Transverse colon (tissue), 4 donors: ENCODE results near the gene LARP4B. TPM values are rescaled to one million over a fixed set of nuclear protein-coding genes. Genes with fewer than 3 reads are reported as not detected.

Experiments used
- DNase-seq: peaks from one replicate; pipeline ENCODE4 v3.0.0-alpha.2; 2019
- H3K27ac ChIP-seq, 4 donors: fragments of 200-600 bp; sonication (generic); 2 replicates each; pipeline ENCODE4 v1.5.1; 2016 to 2018; ENCODE audit warnings: inconsistent platforms in 4 of 4
- H3K27me3 ChIP-seq: fragments of 200-600 bp; sonication (generic); 2 replicates; pipeline ENCODE4 v1.5.1; 2017; ENCODE audit warnings: inconsistent platforms
- H3K36me3 ChIP-seq, 4 donors: fragments of 200-600 bp; sonication (generic); 2 replicates each; pipeline ENCODE4 v1.5.1; 2017 to 2019; ENCODE audit warnings: inconsistent platforms in 4 of 4
- H3K4me1 ChIP-seq, 4 donors: fragments of 200-600 bp; sonication (generic); 2 replicates each; pipeline ENCODE4 v1.5.1; 2017 to 2020; ENCODE audit warnings: inconsistent platforms in 4 of 4
- H3K4me3 ChIP-seq, 4 donors: fragments of 200-600 bp; sonication (generic); 1 replicate in 1 of 4; 2 replicates in 3 of 4; pipeline versions ENCODE4 v1.5.1 to v1.6.1; 2017 to 2019; ENCODE audit warnings: inconsistent platforms in 4 of 4
- H3K9me3 ChIP-seq, 2 donors: fragments of 200-600 bp; sonication (generic); 2 replicates each; pipeline ENCODE4 v1.5.1; 2017 to 2019; ENCODE audit warnings: inconsistent platforms in 2 of 2
- CTCF ChIP-seq, 5 experiments: fragments of 200-600 bp in 3 of 5; fragments of 450-650 bp in 2 of 5; sonication (generic) in 3 of 5; IDR thresholded peaks; 1 replicate in 2 of 5; 2 replicates in 3 of 5; pipeline ENCODE4 v1.5.1; 2016 to 2017; ENCODE audit warnings: antibody characterized with exemption in 5 of 5, inconsistent platforms in 3 of 5, mild to moderate bottlenecking in 2 of 5, moderate library complexity in 1 of 5
- EP300 ChIP-seq: sonication (generic); formaldehyde crosslinking; IDR thresholded peaks from one replicate; pipeline ENCODE4 v1.6.1; 2017; ENCODE audit warnings: antibody characterized with exemption, low read depth
- POLR2A ChIP-seq: fragments of 450-650 bp; IDR thresholded peaks from one replicate; pipeline ENCODE4 v1.6.1; 2016; ENCODE audit warnings: antibody characterized with exemption, mild to moderate bottlenecking, moderate library complexity
- POLR2AphosphoS5 ChIP-seq, 3 donors: sonication (generic); formaldehyde crosslinking; IDR thresholded peaks; one replicate each; pipeline ENCODE4 v1.6.1; 2016; ENCODE audit warnings: antibody characterized with exemption in 3 of 3
- WGBS, 2 donors: methylation state at CpG; one replicate each; pipeline ENCODE4 v1.1.5; 2018; ENCODE audit warnings: low coverage in 1 of 2; 5-methylcytosine and 5-hydroxymethylcytosine counted together
- in situ Hi-C, 4 donors: fragments of 200-750 bp; cut with MboI; loops; one replicate each; pipeline versions ENCODE4 v1.15.0 to v1.15.1; 2017; ENCODE audit warnings: low sequenced_read_pairs in 3 of 4, low pct_ligation_motif_present in 1 of 4, low pct_unique_long_range_greater_than_20kb in 1 of 4
- intact Hi-C: fragments of 100-400 bp; cut with DNase I; formaldehyde crosslinking; loops from one replicate; pipeline ENCODE4 v1.15.1; 2023; ENCODE audit warnings: low total_unique reads
- total RNA-seq, 4 donors: library from RNA; depleted of rRNA; stranded (reverse); fragments of >200 nt; gene quantifications; one replicate each; pipeline ENCODE4 v1.1.0, GENCODE V29; 2016

Gene LARP4B
- total RNA-seq, 4 donors from 2014 or later, result 89.2 to 148 (median 96.4) TPM

DNA sequence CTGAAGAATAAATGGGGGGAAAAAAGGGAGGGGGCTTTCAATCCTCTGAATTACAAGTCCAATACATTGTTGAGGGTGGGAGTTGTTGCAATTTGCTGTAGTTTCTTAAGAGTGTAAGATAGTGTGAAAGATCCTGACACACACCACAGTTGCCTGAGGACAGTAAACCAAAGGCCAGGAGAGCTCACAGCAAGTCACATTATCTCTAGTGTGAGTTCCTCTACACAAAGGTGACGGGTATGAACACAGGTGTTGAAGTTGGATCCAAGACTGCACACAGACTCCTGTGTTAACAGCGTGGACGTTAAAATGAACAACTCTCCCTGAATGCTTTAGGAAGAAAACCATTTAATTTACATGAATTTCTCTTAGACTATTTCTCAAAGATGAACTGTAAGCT is 12.0 kb downstream of the LARP4B start:
- 58 to 67% methylated on average over 2 to 3 of the region's 3 CpGs for WGBS, 2 donors
- TF ChIP-seq POLR2AphosphoS5 (IDR thresholded peaks at IDR 0.05) (no peak), EP300 (no peak), CTCF (IDR thresholded peaks at IDR 0.05) (no peak), POLR2A (no peak)
- no peak for DNase-seq
- H3K36me3 ChIP-seq, result no peaks in the 10 kb centered on the region
- no peak overlapping the region for H3K27ac ChIP-seq
- H3K9me3 ChIP-seq, result no peaks in the 10 kb centered on the region
- intact Hi-C loops (no loop called here), in situ Hi-C loops (no loop called here)
- no peaks in the 10 kb centered on the region for H3K27me3 ChIP-seq
- no peak overlapping the region for H3K4me3 ChIP-seq
- peaks cover 11 to 66% (median 25%) of the 10 kb centered on the region in 4 donors for H3K4me1 ChIP-seq

- intact Hi-C loops (no loop called here), in situ Hi-C loops (no loop called here)
- Histone ChIP-seq H3K4me1 (peaks cover 5 to 58% (median 15%) of the 10 kb centered on the region in 4 donors), H3K4me3 (no peak overlapping the region), H3K9me3 (no peaks in the 10 kb centered on the region), H3K27me3 (no peaks in the 10 kb centered on the region), H3K36me3 (no peaks in the 10 kb centered on the region), H3K27ac (peak overlapping the region in 3 of 4 donors; percentile 21 to 65 (median 56))
- TF ChIP-seq POLR2AphosphoS5 (IDR thresholded peaks at IDR 0.05) (no peak), POLR2A (no peak), EP300 (no peak), CTCF (IDR thresholded peaks at IDR 0.05) (no peak)
- WGBS, 2 donors, result 59 to 63% methylated on average over 3 of the region's 3 CpGs
- DNase-seq, result no peak
Observed at GRCh38 chr10:917999-918398, 13.5 kb downstream of the LARP4B start.

- Histone ChIP-seq H3K27me3 (no peaks in the 10 kb centered on the region), H3K27ac (peak overlapping the region; percentile 2 to 65 (median 48)), H3K36me3 (no peaks in the 10 kb centered on the region), H3K4me1 (peaks cover 5 to 54% (median 14%) of the 10 kb centered on the region in 4 donors), H3K9me3 (no peaks in the 10 kb centered on the region), H3K4me3 (no peak overlapping the region)
- in situ Hi-C loops (no loop called here), intact Hi-C loops (no loop called here)
- no peak for DNase-seq
- WGBS, 2 donors, result 54 to 74% methylated on average over 3 of the region's 3 CpGs
- TF ChIP-seq EP300, result no peak
- no peak for TF ChIP-seq CTCF (IDR thresholded peaks at IDR 0.05)
- no peak for TF ChIP-seq POLR2AphosphoS5 (IDR thresholded peaks at IDR 0.05)
- TF ChIP-seq POLR2A, result no peak
Observed at GRCh38 chr10:917416-917720, 14.1 kb downstream of the LARP4B start.

GRCh38 chr10:916716-917415 is 14.6 kb downstream of the LARP4B start:
- in situ Hi-C loops (no loop called here), intact Hi-C loops (no loop called here)
- no peak for DNase-seq
- Histone ChIP-seq H3K9me3 (no peaks in the 10 kb centered on the region), H3K27ac (peak overlapping the region; percentile 0 to 65 (median 21)), H3K27me3 (no peaks in the 10 kb centered on the region), H3K4me1 (peaks cover 0 to 49% (median 12%) of the 10 kb centered on the region in 4 donors), H3K36me3 (no peaks in the 10 kb centered on the region), H3K4me3 (no peak overlapping the region)
- no peak for TF ChIP-seq EP300
- no peak for TF ChIP-seq CTCF (IDR thresholded peaks at IDR 0.05)
- no peak for TF ChIP-seq POLR2AphosphoS5 (IDR thresholded peaks at IDR 0.05)
- no peak for TF ChIP-seq POLR2A
- 59 to 80% methylated on average over 7 of the region's 7 CpGs for WGBS, 2 donors
